ENCODE results near the gene DHX16. TPM values are rescaled to one million over a fixed set of nuclear protein-coding genes. Genes with fewer than 3 reads are reported as not detected.

Gene DHX16
- total and polyA plus RNA-seq, 4 experiments from 2014 or later: 22.0 to 54.6 (median 41.8) TPM

GRCh38 chr6:30711758-30712380 lies 39.1 kb upstream of the DHX16 start:
- Mint-ChIP-seq H3K36me3 (peaks cover 59 to 72% of the 10 kb centered on the region in 2 donors), H3K27ac (no peak overlapping the region), H3K4me1 (peaks cover 14 to 36% (median 27%) of the 10 kb centered on the region in 4 donors), H3K27me3 (no peaks in the 10 kb centered on the region), H3K9me3 (no peaks in the 10 kb centered on the region), H3K4me3 (no peak overlapping the region)
- DNase-seq: no peak
- ChIA-PET CTCF (ENCODE audit: partially characterized antibody) (interaction anchor here (1.2 to 2.7 kb wide), 4 partner anchors 10 to 33 kb away, joined by 3 to 11 read pairs (median 6); no protein-coding TSS in a partner anchor), POLR2A (ENCODE audit: partially characterized antibody) (interaction anchor here (0.8 to 47.0 kb wide), 3 partner anchors 9 to 94 kb away, joined by 3 to 1474 read pairs (median 11); partner anchors contain the start of genes DHX16, MRPS18B, NRM and PPP1R18)
- intact Hi-C loops (cut with micrococcal nuclease): no loop called here
- Histone ChIP-seq H3K4me3 (ENCODE audit: low read length in 2 of 2) (no peak overlapping the region), H3K36me3 (ENCODE audit: insufficient read depth, low read length) (peaks cover 39% of the 10 kb centered on the region), H3K27ac (ENCODE audit: low read depth, low read length) (no peak overlapping the region), H3K27me3 (ENCODE audit: insufficient read depth, low read length) (no peaks in the 10 kb centered on the region), H3K4me1 (ENCODE audit: insufficient read depth, low read length) (peaks cover 15% of the 10 kb centered on the region), H3K9me3 (ENCODE audit: control insufficient read depth in 1 of 2, low read length in 2 of 2) (no peaks in the 10 kb centered on the region)

- H3K27me3 Mint-ChIP-seq: no peaks in the 10 kb centered on the region
- Histone ChIP-seq H3K4me3 (ENCODE audit: low read length in 2 of 2) (no peak overlapping the region), H3K27ac (ENCODE audit: low read depth, low read length) (no peak overlapping the region), H3K4me1 (ENCODE audit: insufficient read depth, low read length) (no peaks in the 10 kb centered on the region), H3K27me3 (ENCODE audit: insufficient read depth, low read length) (no peaks in the 10 kb centered on the region), H3K36me3 (ENCODE audit: insufficient read depth, low read length) (peaks cover 46% of the 10 kb centered on the region), H3K9me3 (ENCODE audit: control insufficient read depth in 1 of 2, low read length in 2 of 2) (no peaks in the 10 kb centered on the region)
- no peak overlapping the region for H3K4me3 Mint-ChIP-seq
- ChIA-PET POLR2A (ENCODE audit: partially characterized antibody) (interaction anchor here (47.0 kb wide), 1 partner anchor 24 kb away, joined by 1474 read pairs; the partner anchor contains the start of genes DHX16, NRM and PPP1R18), CTCF (ENCODE audit: partially characterized antibody) (interaction anchor here (0.8 to 2.7 kb wide), 4 partner anchors 13 to 30 kb away, joined by 3 to 8 read pairs (median 6); partner anchors contain the start of gene NRM)
- intact Hi-C loops (cut with micrococcal nuclease): no loop called here
- H3K4me1 Mint-ChIP-seq: peaks cover 6 to 21% (median 11%) of the 10 kb centered on the region in 4 donors
- peaks cover 68 to 75% of the 10 kb centered on the region in 2 donors for H3K36me3 Mint-ChIP-seq
- DNase-seq: no peak
- H3K9me3 Mint-ChIP-seq: no peaks in the 10 kb centered on the region
- H3K27ac Mint-ChIP-seq: peak overlapping the region in 2 of 7 donors; percentile 13 to 86
Measured at GRCh38 chr6:30709101-30709868, 36.5 kb upstream of the DHX16 start.

GRCh38 chr6:30707281-30707850 lies 34.6 kb upstream of the DHX16 start:
- Mint-ChIP-seq H3K27me3 (no peaks in the 10 kb centered on the region), H3K4me1 (peaks cover 6 to 7% (median 6%) of the 10 kb centered on the region in 4 donors), H3K36me3 (peaks cover 63 to 77% of the 10 kb centered on the region in 2 donors), H3K4me3 (no peak overlapping the region), H3K9me3 (no peaks in the 10 kb centered on the region), H3K27ac (peak overlapping the region in 1 of 7 donors; percentile 23)
- ChIA-PET CTCF (ENCODE audit: partially characterized antibody) (interaction anchor here (1.0 kb wide), 1 partner anchor 12 kb away, joined by 3 read pairs; no protein-coding TSS in a partner anchor), POLR2A (ENCODE audit: partially characterized antibody) (interaction anchor here (47.0 kb wide), 1 partner anchor 22 kb away, joined by 1474 read pairs; the partner anchor contains the start of genes DHX16, NRM and PPP1R18)
- Histone ChIP-seq H3K36me3 (ENCODE audit: insufficient read depth, low read length) (peaks cover 29% of the 10 kb centered on the region), H3K4me1 (ENCODE audit: insufficient read depth, low read length) (no peaks in the 10 kb centered on the region), H3K4me3 (ENCODE audit: low read length in 2 of 2) (no peak overlapping the region), H3K9me3 (ENCODE audit: control insufficient read depth in 1 of 2, low read length in 2 of 2) (no peaks in the 10 kb centered on the region), H3K27me3 (ENCODE audit: insufficient read depth, low read length) (no peaks in the 10 kb centered on the region), H3K27ac (ENCODE audit: low read depth, low read length) (no peak overlapping the region)
- DNase-seq: no peak
- intact Hi-C loops (cut with micrococcal nuclease): no loop called here

DNA sequence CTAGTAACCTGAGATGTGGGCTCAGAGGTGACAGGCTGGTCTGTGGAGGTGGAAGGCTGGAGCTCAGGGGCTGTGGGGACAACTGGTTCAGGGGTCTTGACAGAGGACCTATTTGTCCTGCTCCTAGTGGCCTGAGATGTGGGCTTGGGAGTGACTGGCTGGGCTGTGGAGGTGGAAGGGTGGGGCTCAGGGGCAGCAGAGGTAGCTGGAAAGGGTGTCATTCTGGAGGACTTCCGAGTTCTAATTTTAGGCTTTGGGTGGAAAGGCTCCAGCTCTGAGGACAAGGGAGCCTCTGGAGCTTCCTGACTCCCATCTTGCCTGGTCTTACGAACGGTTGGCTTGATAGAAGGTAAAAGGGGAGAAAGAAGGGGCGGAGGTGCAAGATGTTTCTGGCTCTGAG lies 32.8 kb upstream of the DHX16 start:
- H3K4me3 Mint-ChIP-seq: no peak overlapping the region
- POLR2A ChIA-PET (ENCODE audit: partially characterized antibody): interaction anchor here (1.1 to 47.0 kb wide), 3 partner anchors 10 to 20 kb away, joined by 3 to 1474 read pairs (median 5); partner anchors contain the start of genes DHX16, MDC1, NRM and PPP1R18

GRCh38 chr6:30703821-30704220 lies 31.0 kb upstream of the DHX16 start:
- no peaks in the 10 kb centered on the region for H3K9me3 Mint-ChIP-seq
- H3K4me1 ChIP-seq (ENCODE audit: insufficient read depth, low read length): no peaks in the 10 kb centered on the region

More for the DNA sequence above, 32.8 kb upstream of the DHX16 start:
- H3K27ac Mint-ChIP-seq: peak overlapping the region in 2 of 7 donors; percentile 15 to 42
- no peak for DNase-seq
- H3K36me3 Mint-ChIP-seq: peaks cover 54 to 63% of the 10 kb centered on the region in 2 donors
- Histone ChIP-seq H3K27me3 (ENCODE audit: insufficient read depth, low read length) (no peaks in the 10 kb centered on the region), H3K4me1 (ENCODE audit: insufficient read depth, low read length) (no peaks in the 10 kb centered on the region), H3K4me3 (ENCODE audit: low read length in 2 of 2) (no peak overlapping the region), H3K27ac (ENCODE audit: low read depth, low read length) (no peak overlapping the region), H3K36me3 (ENCODE audit: insufficient read depth, low read length) (peaks cover 16% of the 10 kb centered on the region), H3K9me3 (ENCODE audit: control insufficient read depth in 1 of 2, low read length in 2 of 2) (no peaks in the 10 kb centered on the region)
- H3K9me3 Mint-ChIP-seq: no peaks in the 10 kb centered on the region
- CTCF ChIA-PET (ENCODE audit: partially characterized antibody): interaction anchor here (1.7 to 1.8 kb wide), 2 partner anchors 11 to 26 kb away, joined by 4 to 6 read pairs; partner anchors contain the start of gene MDC1
- peaks cover 0 to 6% (median 3%) of the 10 kb centered on the region in 4 donors for H3K4me1 Mint-ChIP-seq
- H3K27me3 Mint-ChIP-seq: no peaks in the 10 kb centered on the region
- intact Hi-C loops (cut with micrococcal nuclease): no loop called here

GRCh38 chr6:30703011-30703410 lies 30.2 kb upstream of the DHX16 start:
- no peak overlapping the region for H3K4me3 ChIP-seq (ENCODE audit: low read length in 2 of 2)
- H3K4me1 ChIP-seq (ENCODE audit: insufficient read depth, low read length): no peaks in the 10 kb centered on the region
- H3K9me3 Mint-ChIP-seq: no peaks in the 10 kb centered on the region
- H3K9me3 ChIP-seq (ENCODE audit: control insufficient read depth in 1 of 2, low read length in 2 of 2): no peaks in the 10 kb centered on the region
- H3K27ac Mint-ChIP-seq: peak overlapping the region in 1 of 7 donors; percentile 69
- H3K4me3 Mint-ChIP-seq: no peak overlapping the region
- H3K27ac ChIP-seq (ENCODE audit: low read depth, low read length): no peak overlapping the region
- intact Hi-C loops (cut with micrococcal nuclease): no loop called here
- H3K4me1 Mint-ChIP-seq: peaks cover 0 to 5% (median 2%) of the 10 kb centered on the region in 4 donors
- no peaks in the 10 kb centered on the region for H3K27me3 ChIP-seq (ENCODE audit: insufficient read depth, low read length)
- H3K36me3 Mint-ChIP-seq: peaks cover 44 to 54% of the 10 kb centered on the region in 2 donors
- ChIA-PET CTCF (ENCODE audit: partially characterized antibody) (interaction anchor here (1.4 kb wide), 1 partner anchor 24 kb away, joined by 6 read pairs; no protein-coding TSS in a partner anchor), POLR2A (ENCODE audit: partially characterized antibody) (interaction anchor here (2.0 to 47.0 kb wide), 2 partner anchors 14 to 18 kb away, joined by 11 to 1474 read pairs; partner anchors contain the start of genes DHX16, MDC1, NRM and PPP1R18)
- DNase-seq: no peak
- peaks cover 13% of the 10 kb centered on the region for H3K36me3 ChIP-seq (ENCODE audit: insufficient read depth, low read length)
- no peaks in the 10 kb centered on the region for H3K27me3 Mint-ChIP-seq

More at GRCh38 chr6:30703821-30704220, 31.0 kb upstream of the DHX16 start:
- Mint-ChIP-seq H3K36me3 (peaks cover 46 to 58% of the 10 kb centered on the region in 2 donors), H3K4me3 (no peak overlapping the region), H3K27me3 (no peaks in the 10 kb centered on the region), H3K4me1 (peaks cover 0 to 5% (median 2%) of the 10 kb centered on the region in 4 donors), H3K27ac (no peak overlapping the region)
- Histone ChIP-seq H3K27ac (ENCODE audit: low read depth, low read length) (no peak overlapping the region), H3K9me3 (ENCODE audit: control insufficient read depth in 1 of 2, low read length in 2 of 2) (no peaks in the 10 kb centered on the region), H3K4me3 (ENCODE audit: low read length in 2 of 2) (no peak overlapping the region), H3K27me3 (ENCODE audit: insufficient read depth, low read length) (no peaks in the 10 kb centered on the region), H3K36me3 (ENCODE audit: insufficient read depth, low read length) (peaks cover 13% of the 10 kb centered on the region)
- intact Hi-C loops (cut with micrococcal nuclease): no loop called here
- ChIA-PET POLR2A (ENCODE audit: partially characterized antibody) (interaction anchor here (1.1 to 47.0 kb wide), 3 partner anchors 13 to 18 kb away, joined by 3 to 1474 read pairs (median 11); partner anchors contain the start of genes DHX16, MDC1, NRM and PPP1R18), CTCF (ENCODE audit: partially characterized antibody) (interaction anchor here (0.6 to 1.6 kb wide), 4 partner anchors 18 to 990 kb away, joined by 3 to 6 read pairs (median 4); no protein-coding TSS in a partner anchor)
- DNase-seq: no peak

All from CD4-positive, alpha-beta memory T cell (primary cell).